OCI-M2 (cell line): ENCODE data around the gene RHOU.

Source experiments
- DNase-seq: peaks from one replicate; lab custom pipeline; 2025; ENCODE audit not compliant: unreplicated experiment; lab: John Stamatoyannopoulos, UW

RHOU gene

GRCh38 chr1:228782662-228783417 lies 47.6 kb downstream of the RHOU start:
- DNase-seq: no peak

GRCh38 chr1:228783418-228784040 lies 48.2 kb downstream of the RHOU start:
- no peak for DNase-seq

GRCh38 chr1:228784181-228784580 lies 48.9 kb downstream of the RHOU start:
- DNase-seq: no peak

GRCh38 chr1:228785366-228786330 lies 50.4 kb downstream of the RHOU start:
- no peak for DNase-seq

GRCh38 chr1:228786361-228787129 lies 51.3 kb downstream of the RHOU start:
- DNase-seq: no peak

GRCh38 chr1:228791791-228792190 lies 56.5 kb downstream of the RHOU start:
- DNase-seq: no peak

GRCh38 chr1:228792601-228793000 lies 57.3 kb downstream of the RHOU start:
- DNase-seq: no peak

- no peak for DNase-seq
These were observed 57.8 kb downstream of the RHOU start for GRCh38 chr1:228793032-228793431.

- DNase-seq: no peak
These were observed 58.9 kb downstream of the RHOU start for GRCh38 chr1:228794173-228794572.

- no peak for DNase-seq
These were observed 59.5 kb downstream of the RHOU start for GRCh38 chr1:228794810-228795209.

GRCh38 chr1:228795596-228795995 lies 60.3 kb downstream of the RHOU start:
- no peak for DNase-seq
